Measurements from ENCODE around the gene OBSL1.

OBSL1 gene

GRCh38 chr2:219511547-219512325, 59.6 kb downstream of the OBSL1 start:
- DNase-seq (ENCODE audit: low spot score): no peak

GRCh38 chr2:219510512-219511135, 60.7 kb downstream of the OBSL1 start:
- no peak for DNase-seq (ENCODE audit: low spot score)

GRCh38 chr2:219509780-219510511, 61.4 kb downstream of the OBSL1 start:
- DNase-seq (ENCODE audit: low spot score): peak; percentile 89

- no peak for DNase-seq (ENCODE audit: low spot score)
Measured at GRCh38 chr2:219508971-219509779, 62.2 kb downstream of the OBSL1 start.

- DNase-seq (ENCODE audit: low spot score): no peak
Measured at GRCh38 chr2:219508444-219508734, 63.0 kb downstream of the OBSL1 start.

- no peak for DNase-seq (ENCODE audit: low spot score)
Measured at GRCh38 chr2:219507581-219508443, 63.5 kb downstream of the OBSL1 start.

- DNase-seq (ENCODE audit: low spot score): no peak
Measured at GRCh38 chr2:219506802-219507526, 64.4 kb downstream of the OBSL1 start.

GRCh38 chr2:219506153-219506801, 65.1 kb downstream of the OBSL1 start:
- no peak for DNase-seq (ENCODE audit: low spot score)

- no peak for DNase-seq (ENCODE audit: low spot score)
Measured at GRCh38 chr2:219505585-219505984, 65.8 kb downstream of the OBSL1 start.

- no peak for DNase-seq (ENCODE audit: low spot score)
Measured at GRCh38 chr2:219502618-219503017, 68.7 kb downstream of the OBSL1 start.

GRCh38 chr2:219501849-219502248, 69.5 kb downstream of the OBSL1 start:
- DNase-seq (ENCODE audit: low spot score): no peak
